HG02759 (cell line): Measurements from ENCODE around the gene POC1A.
"Not testable (repeated sequence)": the region's sequence is repeated elsewhere in the genome, so short reads cannot be mapped to it uniquely, and the experiment has no call there.

Source experiments
- ATAC-seq: cut with Tn5 transposase; IDR thresholded peaks from one replicate; pipeline ENCODE4 v1.9.1; 2021; ENCODE audit warnings: mild to moderate bottlenecking, moderate library complexity; ENCODE audit not compliant: unreplicated experiment

Gene POC1A

GRCh38 chr3:52184690-52185089 is 30.5 kb upstream of the POC1A start:
- no peak for ATAC-seq

GRCh38 chr3:52183786-52184445 is 29.7 kb upstream of the POC1A start:
- no peak for ATAC-seq

- ATAC-seq: no peak
Observed at GRCh38 chr3:52182691-52183090, 28.5 kb upstream of the POC1A start.

- ATAC-seq: no peak
Observed at GRCh38 chr3:52182196-52182595, 28.0 kb upstream of the POC1A start.

GRCh38 chr3:52181543-52181942 is 27.3 kb upstream of the POC1A start:
- ATAC-seq: no peak

GRCh38 chr3:52178537-52178936 is 24.3 kb upstream of the POC1A start:
- ATAC-seq: no peak

- ATAC-seq: not testable (repeated sequence)
Observed at GRCh38 chr3:52178126-52178525, 23.9 kb upstream of the POC1A start.

- ATAC-seq: no peak
Observed at GRCh38 chr3:52177701-52178042, 23.4 kb upstream of the POC1A start.

- ATAC-seq: no peak
Observed at GRCh38 chr3:52176951-52177700, 22.9 kb upstream of the POC1A start.

- no peak for ATAC-seq
Observed at GRCh38 chr3:52176180-52176752, 22.0 kb upstream of the POC1A start.

- no peak for ATAC-seq
Observed at GRCh38 chr3:52175416-52176179, 21.4 kb upstream of the POC1A start.

- ATAC-seq: no peak
Observed at GRCh38 chr3:52174896-52175295, 20.7 kb upstream of the POC1A start.

- no peak for ATAC-seq
Observed at GRCh38 chr3:52173101-52173500, 18.9 kb upstream of the POC1A start.

- no peak for ATAC-seq
Observed at GRCh38 chr3:52172262-52172757, 18.1 kb upstream of the POC1A start.

- no peak for ATAC-seq
Observed at GRCh38 chr3:52171514-52172261, 17.5 kb upstream of the POC1A start.

GRCh38 chr3:52170217-52170616 is 16.0 kb upstream of the POC1A start:
- not testable (repeated sequence) for ATAC-seq

GRCh38 chr3:52167240-52167639 is 13.0 kb upstream of the POC1A start:
- ATAC-seq: no peak

GRCh38 chr3:52162250-52162872 is 8.1 kb upstream of the POC1A start:
- ATAC-seq: no peak

- ATAC-seq: no peak
Observed at GRCh38 chr3:52159503-52159902, 5.3 kb upstream of the POC1A start.

- ATAC-seq: no peak
Observed at GRCh38 chr3:52155912-52156311, 1.7 kb upstream of the POC1A start.
